Measurements from ENCODE around the gene TCL1A.

GRCh38 chr14:95756751-95757150 is 42.8 kb upstream of the TCL1A start:
- TF ChIP-seq CTCF (IDR thresholded peaks at IDR 0.05) (no peak), POLR2A (IDR thresholded peaks at IDR 0.05) (no peak)

Measured in esophagus squamous epithelium (tissue), 4 donors.